Endothelial cell of umbilical vein (primary cell): ENCODE data around the gene ABCB4.

Experiments
- CTCF ChIP-seq, 2 donors: IDR thresholded peaks; 1 replicate in 1 of 2; 2 replicates in 1 of 2; pipeline ENCODE4 v1.5.1; 2011; ENCODE audit warnings: low read length in 2 of 2, mild to moderate bottlenecking in 2 of 2, moderate library complexity in 2 of 2, control low read depth in 1 of 2, inconsistent platforms in 1 of 2, low read depth in 1 of 2; ENCODE audit not compliant: insufficient read depth in 1 of 2; ENCODE audit errors: extremely low read depth in 1 of 2
- EZH2 ChIP-seq: IDR thresholded peaks from 2 replicates; pipeline ENCODE4 v1.6.1; 2012; ENCODE audit warnings: borderline replicate concordance, low read depth, mild to moderate bottlenecking, moderate library complexity, low read length, inconsistent platforms; ENCODE audit not compliant: severe bottlenecking
- GATA2 ChIP-seq: IDR thresholded peaks from 2 replicates; pipeline ENCODE4 v1.7.0; 2011; ENCODE audit warnings: low read depth, mild to moderate bottlenecking, moderate library complexity, mixed read lengths, low read length; ENCODE audit not compliant: insufficient read length, insufficient read depth
- MYC ChIP-seq: IDR thresholded peaks from one replicate; pipeline ENCODE4 v1.6.1; 2011; ENCODE audit warnings: mild to moderate bottlenecking, low read depth, low read length
- POLR2A ChIP-seq: IDR thresholded peaks from 2 replicates; pipeline ENCODE4 v1.6.1; 2012; ENCODE audit warnings: low read depth, mild to moderate bottlenecking, control low read depth, low read length
- POLR2AphosphoS5 ChIP-seq: IDR thresholded peaks from 2 replicates; pipeline ENCODE4 v1.6.1; 2012; ENCODE audit warnings: low read depth, mild to moderate bottlenecking, control low read depth, low read length, moderate library complexity; ENCODE audit not compliant: insufficient read depth
- TF ChIP-seq, protein P1 (sequence below): IDR thresholded peaks from 2 replicates; pipeline ENCODE4 v1.6.1; 2011; ENCODE audit not compliant: insufficient read depth, insufficient read length

GRCh38 chr7:87463982-87464381 is 11.5 kb downstream of the ABCB4 start:
- TF ChIP-seq CTCF (IDR thresholded peaks at IDR 0.05; ENCODE audit: extremely low read depth in 1 of 2, insufficient read depth in 1 of 2, low read depth in 1 of 2, low read length in 2 of 2) (no peak), POLR2A (no peak), EZH2 (no peak), POLR2AphosphoS5 (no peak), GATA2 (no peak), MYC (no peak)
- TF ChIP-seq, protein P1, sequence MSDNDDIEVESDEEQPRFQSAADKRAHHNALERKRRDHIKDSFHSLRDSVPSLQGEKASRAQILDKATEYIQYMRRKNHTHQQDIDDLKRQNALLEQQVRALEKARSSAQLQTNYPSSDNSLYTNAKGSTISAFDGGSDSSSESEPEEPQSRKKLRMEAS: no peak
